ENCODE measurements around the gene SLC5A8.

GRCh38 chr12:101207086-101207780 is 2.8 kb downstream of the SLC5A8 start:
- TF ChIP-seq CTCF (IDR thresholded peaks at IDR 0.05; ENCODE audit: low read length) (no peak), EZH2 (IDR thresholded peaks at IDR 0.05; ENCODE audit: borderline replicate concordance, low read length) (no peak)

All from OCI-LY1 (cell line).